ENCODE data around the gene CD209.

CD209 gene

DNA sequence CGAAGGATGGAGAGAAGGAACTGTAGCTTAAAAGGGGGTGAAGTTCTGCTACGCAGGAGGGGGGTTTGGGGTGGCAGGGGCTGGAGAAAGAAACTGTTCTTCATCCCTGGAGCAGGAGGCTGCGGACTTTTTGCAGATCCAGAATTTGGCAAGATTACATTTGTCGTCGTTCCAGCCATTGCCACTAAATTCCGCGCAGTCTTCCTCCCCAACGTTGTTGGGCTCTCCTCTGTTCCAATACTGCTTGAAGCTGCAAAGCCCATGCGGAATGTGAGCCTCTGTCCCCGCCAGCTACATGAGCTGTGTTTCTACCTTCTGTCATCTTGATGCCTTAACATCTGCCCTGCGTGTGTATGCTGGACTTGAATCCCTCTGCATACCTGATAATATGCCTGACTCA is 4.3 kb downstream of the CD209 start:
- CTCF ChIA-PET: interaction anchor here (0.6 to 1.3 kb wide), 2 partner anchors 175 to 380 kb away, joined by 4 read pairs; no protein-coding TSS in a partner anchor
- Histone ChIP-seq H3K4me3 (ENCODE audit: low read depth, low read length) (no peak overlapping the region), H3K36me3 (ENCODE audit: control insufficient read depth in 2 of 2, insufficient read depth in 1 of 2, low read length in 2 of 2) (no peaks in the 10 kb centered on the region), H3K4me1 (ENCODE audit: control insufficient read depth, insufficient read depth, low read length) (no peaks in the 10 kb centered on the region), H3K27ac (ENCODE audit: extremely low read depth, low read depth, low read length) (no peak overlapping the region), H3K9me3 (ENCODE audit: control insufficient read depth, insufficient read depth, low read depth, low read length) (no peaks in the 10 kb centered on the region)
- POLR2A ChIA-PET: interaction anchor here (0.6 kb wide), 1 partner anchor 294 kb away, joined by 3 read pairs; no protein-coding TSS in a partner anchor
- no peak for TF ChIP-seq KLF1 (tag by site-specific recombination; IDR thresholded peaks at IDR 0.05)
- no peak for TF ChIP-seq ZNF785 (tag by site-specific recombination; IDR thresholded peaks at IDR 0.05)
- TF ChIP-seq ZNF501 (tag by site-specific recombination; IDR thresholded peaks at IDR 0.05): no peak
- no peak for TF ChIP-seq ZNF416 (tag by site-specific recombination; IDR thresholded peaks at IDR 0.05)
- TF ChIP-seq ZNF26 (tag by site-specific recombination; IDR thresholded peaks at IDR 0.05): no peak
- no peak for TF ChIP-seq SP3 (tag by site-specific recombination; IDR thresholded peaks at IDR 0.05)

- no peak overlapping the region for H3K27ac ChIP-seq (ENCODE audit: extremely low read depth, low read depth, low read length)
- H3K9me3 ChIP-seq (ENCODE audit: control insufficient read depth, insufficient read depth, low read depth, low read length): no peaks in the 10 kb centered on the region
- H3K4me3 ChIP-seq (ENCODE audit: low read depth, low read length): no peak overlapping the region
- H3K36me3 ChIP-seq (ENCODE audit: control insufficient read depth in 2 of 2, insufficient read depth in 1 of 2, low read length in 2 of 2): no peaks in the 10 kb centered on the region
- CTCF ChIA-PET: interaction anchor here (0.6 to 1.3 kb wide), 2 partner anchors 174 to 380 kb away, joined by 4 read pairs; no protein-coding TSS in a partner anchor
- TF ChIP-seq ZNF292 (tag by site-specific recombination; IDR thresholded peaks at IDR 0.05; ENCODE audit: borderline replicate concordance, low read depth) (no peak), ZNF830 (tag by site-specific recombination; IDR thresholded peaks at IDR 0.05; ENCODE audit: low read depth) (no peak), ZBTB7A (tag by site-specific recombination; IDR thresholded peaks at IDR 0.05; ENCODE audit: low read depth) (no peak)
- no peaks in the 10 kb centered on the region for H3K4me1 ChIP-seq (ENCODE audit: control insufficient read depth, insufficient read depth, low read length)
- POLR2A ChIA-PET: interaction anchor here (0.6 kb wide), 1 partner anchor 293 kb away, joined by 3 read pairs; no protein-coding TSS in a partner anchor
Measured at GRCh38 chr19:7742575-7742974, 4.8 kb downstream of the CD209 start.

DNA sequence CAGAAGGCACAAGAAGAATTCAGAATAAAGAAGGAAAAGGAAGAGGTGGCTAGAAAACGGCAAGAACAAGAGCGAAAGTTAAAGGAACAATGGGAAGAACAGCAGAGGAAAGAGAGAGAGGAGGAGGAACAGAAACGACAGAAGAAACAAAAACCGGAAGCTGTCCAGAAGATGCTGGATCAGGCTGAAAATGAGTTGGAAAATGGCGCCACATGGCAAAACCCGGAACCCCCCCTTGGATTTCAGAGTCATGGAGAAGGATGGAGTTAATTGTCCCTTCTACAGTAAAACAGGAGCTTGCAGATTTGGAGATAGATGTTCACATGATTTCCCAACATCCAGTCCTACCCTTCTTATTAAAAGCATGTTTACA is 6.7 kb downstream of the CD209 start:
- Histone ChIP-seq H3K4me3 (ENCODE audit: low read depth, low read length) (no peak overlapping the region), H3K9me3 (ENCODE audit: control insufficient read depth, insufficient read depth, low read depth, low read length) (no peaks in the 10 kb centered on the region), H3K36me3 (ENCODE audit: control insufficient read depth in 2 of 2, insufficient read depth in 1 of 2, low read length in 2 of 2) (no peaks in the 10 kb centered on the region), H3K27ac (ENCODE audit: extremely low read depth, low read depth, low read length) (no peak overlapping the region), H3K4me1 (ENCODE audit: control insufficient read depth, insufficient read depth, low read length) (no peaks in the 10 kb centered on the region)
- TF ChIP-seq ZNF639 (tag by site-specific recombination; IDR thresholded peaks at IDR 0.05): no peak
- ChIA-PET CTCF (interaction anchor here (1.2 kb wide), 1 partner anchor 59 kb away, joined by 4 read pairs; no protein-coding TSS in a partner anchor), POLR2A (no interaction called here)

DNA sequence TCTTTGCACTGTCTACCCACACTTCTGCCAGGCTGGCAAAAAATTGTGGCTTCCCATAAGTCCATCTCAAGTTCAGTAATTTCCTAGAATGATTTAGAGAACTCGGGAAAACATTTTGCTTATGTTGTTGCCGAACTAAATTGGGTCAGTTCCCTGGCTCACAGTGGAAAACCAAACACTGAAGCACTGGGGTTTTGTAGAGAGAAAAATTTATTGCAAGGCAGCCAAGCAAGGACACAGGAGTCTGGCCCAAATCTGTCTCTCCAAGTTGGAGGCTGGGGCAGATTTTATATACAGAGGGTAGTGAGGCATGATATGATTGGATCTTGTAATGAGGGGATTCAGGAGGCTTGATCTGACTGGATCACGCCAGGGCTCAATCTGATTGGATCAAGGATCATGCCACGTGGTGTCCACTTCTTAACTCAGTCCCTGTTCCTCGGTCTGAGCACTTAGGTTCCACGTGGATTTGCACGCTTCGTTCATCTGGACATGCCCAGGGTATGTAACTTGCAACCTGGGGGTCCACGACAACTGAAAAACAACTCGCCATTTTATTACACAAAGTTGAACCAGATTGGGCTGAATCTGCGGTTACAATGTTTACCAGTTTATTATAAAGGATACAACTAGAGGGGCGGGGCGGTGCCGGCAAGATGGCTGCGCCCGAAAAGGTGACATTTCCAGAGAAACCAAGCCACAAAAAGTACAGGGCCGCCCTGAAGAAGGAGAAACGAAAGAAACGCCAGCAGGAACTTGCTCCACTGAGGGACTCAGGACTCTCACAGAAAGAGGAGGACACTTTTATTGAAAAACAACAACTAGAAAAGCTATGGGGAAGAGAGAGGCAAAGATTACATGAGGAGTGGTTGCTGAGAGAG is 7.3 kb downstream of the CD209 start:
- Histone ChIP-seq H3K27ac (ENCODE audit: extremely low read depth, low read depth, low read length) (no peak overlapping the region), H3K4me3 (ENCODE audit: low read depth, low read length) (no peak overlapping the region), H3K36me3 (ENCODE audit: control insufficient read depth in 2 of 2, insufficient read depth in 1 of 2, low read length in 2 of 2) (no peaks in the 10 kb centered on the region), H3K9me3 (ENCODE audit: control insufficient read depth, insufficient read depth, low read depth, low read length) (no peaks in the 10 kb centered on the region), H3K4me1 (ENCODE audit: control insufficient read depth, insufficient read depth, low read length) (no peaks in the 10 kb centered on the region)
- POLR2A ChIA-PET: no interaction called here
- CTCF ChIA-PET: interaction anchor here (0.6 to 1.1 kb wide), 3 partner anchors 30 to 599 kb away, joined by 3 to 5 read pairs (median 4); no protein-coding TSS in a partner anchor
- no peak for TF ChIP-seq TSHZ1 (tag by site-specific recombination; IDR thresholded peaks at IDR 0.05; ENCODE audit: borderline replicate concordance)
- TF ChIP-seq ZNF610 (tag by site-specific recombination; IDR thresholded peaks at IDR 0.05; ENCODE audit: borderline replicate concordance): no peak
- TF ChIP-seq ZNF768 (tag by site-specific recombination; IDR thresholded peaks at IDR 0.05): no peak
- no peak for TF ChIP-seq HOXD13 (CRISPR knock-in tag; IDR thresholded peaks at IDR 0.05; ENCODE audit: borderline replicate concordance)
- TF ChIP-seq ZNF157 (tag by site-specific recombination; IDR thresholded peaks at IDR 0.05): no peak
- TF ChIP-seq ZNF792 (tag by site-specific recombination; IDR thresholded peaks at IDR 0.05): no peak

Data from HEK293 (cell line).